Measurements from ENCODE around the gene FUT8.
"Not testable (repeated sequence)": the region's sequence is repeated elsewhere in the genome, so short reads cannot be mapped to it uniquely, and the experiment has no call there.

FUT8 gene

GRCh38 chr14:65703996-65704395 is 291.5 kb downstream of the FUT8 start:
- no peak for FAIRE-seq
- DNase-seq (ENCODE audit: low spot score): no peak

- FAIRE-seq (no peak), DNase-seq (ENCODE audit: low spot score) (no peak)
Observed at GRCh38 chr14:65704437-65704836, 291.9 kb downstream of the FUT8 start.

- no peak for FAIRE-seq
- no peak for DNase-seq (ENCODE audit: low spot score)
Observed at GRCh38 chr14:65704850-65705249, 292.3 kb downstream of the FUT8 start.

- no peak for DNase-seq (ENCODE audit: low spot score)
- FAIRE-seq: no peak
Observed at GRCh38 chr14:65709576-65709975, 297.0 kb downstream of the FUT8 start.

- not testable (repeated sequence) for FAIRE-seq
Observed at GRCh38 chr14:65716813-65717212, 304.3 kb downstream of the FUT8 start.

GRCh38 chr14:65717384-65717915 is 304.9 kb downstream of the FUT8 start:
- not testable (repeated sequence) for DNase-seq (ENCODE audit: low spot score); FAIRE-seq

More at GRCh38 chr14:65716813-65717212, 304.3 kb downstream of the FUT8 start:
- not testable (repeated sequence) for DNase-seq (ENCODE audit: low spot score)

GRCh38 chr14:65718629-65719028 is 306.1 kb downstream of the FUT8 start:
- FAIRE-seq: no peak
- DNase-seq (ENCODE audit: low spot score): no peak

GRCh38 chr14:65720171-65720570 is 307.6 kb downstream of the FUT8 start:
- FAIRE-seq (no peak), DNase-seq (ENCODE audit: low spot score) (no peak)

GRCh38 chr14:65720743-65721142 is 308.2 kb downstream of the FUT8 start:
- FAIRE-seq (no peak), DNase-seq (ENCODE audit: low spot score) (no peak)

GRCh38 chr14:65723348-65723747 is 310.8 kb downstream of the FUT8 start:
- FAIRE-seq: no peak
- no peak for DNase-seq (ENCODE audit: low spot score)

- DNase-seq (ENCODE audit: low spot score) (no peak), FAIRE-seq (no peak)
Observed at GRCh38 chr14:65728604-65729003, 316.1 kb downstream of the FUT8 start.

- FAIRE-seq (no peak), DNase-seq (ENCODE audit: low spot score) (no peak)
Observed at GRCh38 chr14:65729566-65729965, 317.0 kb downstream of the FUT8 start.

GRCh38 chr14:65731933-65732506 is 319.5 kb downstream of the FUT8 start:
- FAIRE-seq: no peak

GRCh38 chr14:65738339-65738738 is 325.8 kb downstream of the FUT8 start:
- FAIRE-seq: no peak
- DNase-seq (ENCODE audit: low spot score): no peak

More at GRCh38 chr14:65731933-65732506, 319.5 kb downstream of the FUT8 start:
- no peak for DNase-seq (ENCODE audit: low spot score)

- no peak for DNase-seq (ENCODE audit: low spot score)
Observed at GRCh38 chr14:65745396-65746190, 333.1 kb downstream of the FUT8 start.

GRCh38 chr14:65748796-65749195 is 336.3 kb downstream of the FUT8 start:
- no peak for FAIRE-seq

More at GRCh38 chr14:65745396-65746190, 333.1 kb downstream of the FUT8 start:
- no peak for FAIRE-seq

GRCh38 chr14:65749287-65749686 is 336.8 kb downstream of the FUT8 start:
- FAIRE-seq (no peak), DNase-seq (ENCODE audit: low spot score) (no peak)

More at GRCh38 chr14:65748796-65749195, 336.3 kb downstream of the FUT8 start:
- no peak for DNase-seq (ENCODE audit: low spot score)

GRCh38 chr14:65750906-65751305 is 338.4 kb downstream of the FUT8 start:
- no peak for DNase-seq (ENCODE audit: low spot score)
- FAIRE-seq: no peak

GRCh38 chr14:65751510-65751909 is 339.0 kb downstream of the FUT8 start:
- FAIRE-seq: no peak
- no peak for DNase-seq (ENCODE audit: low spot score)

GRCh38 chr14:65753061-65753460 is 340.5 kb downstream of the FUT8 start:
- FAIRE-seq (no peak), DNase-seq (ENCODE audit: low spot score) (no peak)

- FAIRE-seq: no peak
Observed at GRCh38 chr14:65755331-65755730, 342.8 kb downstream of the FUT8 start.

GRCh38 chr14:65756880-65757279 is 344.4 kb downstream of the FUT8 start:
- FAIRE-seq (no peak), DNase-seq (ENCODE audit: low spot score) (no peak)

More at GRCh38 chr14:65755331-65755730, 342.8 kb downstream of the FUT8 start:
- DNase-seq (ENCODE audit: low spot score): no peak
